ENCODE measurements around the gene RFX7.
"Not testable (repeated sequence)": the region's sequence is repeated elsewhere in the genome, so short reads cannot be mapped to it uniquely, and the experiment has no call there.

DNA sequence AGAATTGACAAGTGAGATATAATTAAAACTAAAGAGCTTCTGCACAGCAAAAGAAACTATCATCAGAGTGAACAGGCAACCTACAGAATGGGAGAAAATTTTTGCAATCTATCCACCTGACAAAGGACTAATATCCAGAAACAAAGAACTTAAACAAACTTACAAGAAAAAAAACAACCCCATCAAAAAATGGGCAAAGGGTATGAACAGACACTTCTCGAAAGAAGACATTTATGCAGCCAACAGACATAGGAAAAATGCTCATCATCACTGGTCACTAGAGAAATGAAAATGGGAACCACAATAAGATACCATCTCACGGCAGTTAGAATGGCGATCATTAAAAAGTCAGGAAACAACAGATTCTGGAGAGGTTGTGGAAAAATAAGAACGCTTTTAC is 88.9 kb downstream of the RFX7 start:
- TF ChIP-seq, protein P1, sequence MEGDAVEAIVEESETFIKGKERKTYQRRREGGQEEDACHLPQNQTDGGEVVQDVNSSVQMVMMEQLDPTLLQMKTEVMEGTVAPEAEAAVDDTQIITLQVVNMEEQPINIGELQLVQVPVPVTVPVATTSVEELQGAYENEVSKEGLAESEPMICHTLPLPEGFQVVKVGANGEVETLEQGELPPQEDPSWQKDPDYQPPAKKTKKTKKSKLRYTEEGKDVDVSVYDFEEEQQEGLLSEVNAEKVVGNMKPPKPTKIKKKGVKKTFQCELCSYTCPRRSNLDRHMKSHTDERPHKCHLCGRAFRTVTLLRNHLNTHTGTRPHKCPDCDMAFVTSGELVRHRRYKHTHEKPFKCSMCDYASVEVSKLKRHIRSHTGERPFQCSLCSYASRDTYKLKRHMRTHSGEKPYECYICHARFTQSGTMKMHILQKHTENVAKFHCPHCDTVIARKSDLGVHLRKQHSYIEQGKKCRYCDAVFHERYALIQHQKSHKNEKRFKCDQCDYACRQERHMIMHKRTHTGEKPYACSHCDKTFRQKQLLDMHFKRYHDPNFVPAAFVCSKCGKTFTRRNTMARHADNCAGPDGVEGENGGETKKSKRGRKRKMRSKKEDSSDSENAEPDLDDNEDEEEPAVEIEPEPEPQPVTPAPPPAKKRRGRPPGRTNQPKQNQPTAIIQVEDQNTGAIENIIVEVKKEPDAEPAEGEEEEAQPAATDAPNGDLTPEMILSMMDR (IDR thresholded peaks at IDR 0.05; ENCODE audit: low read depth, low read length, poor library complexity, severe bottlenecking): not testable (repeated sequence)
- TF ChIP-seq EZH2phosphoT487 (IDR thresholded peaks at IDR 0.05; ENCODE audit: borderline replicate concordance, low read length): not testable (repeated sequence)

Data from DOHH2 (cell line).